ENCODE data around the gene GSS. TPM values are rescaled to one million over a fixed set of nuclear protein-coding genes. Genes with fewer than 3 reads are reported as not detected.
A peak's percentile ranks its signal among the peaks of the same experiment; 100 is the strongest.

The GSS gene
- total and polyA plus RNA-seq, 3 donors from 2014 or later = 52.8 to 87.9 (median 79.3) TPM

DNA sequence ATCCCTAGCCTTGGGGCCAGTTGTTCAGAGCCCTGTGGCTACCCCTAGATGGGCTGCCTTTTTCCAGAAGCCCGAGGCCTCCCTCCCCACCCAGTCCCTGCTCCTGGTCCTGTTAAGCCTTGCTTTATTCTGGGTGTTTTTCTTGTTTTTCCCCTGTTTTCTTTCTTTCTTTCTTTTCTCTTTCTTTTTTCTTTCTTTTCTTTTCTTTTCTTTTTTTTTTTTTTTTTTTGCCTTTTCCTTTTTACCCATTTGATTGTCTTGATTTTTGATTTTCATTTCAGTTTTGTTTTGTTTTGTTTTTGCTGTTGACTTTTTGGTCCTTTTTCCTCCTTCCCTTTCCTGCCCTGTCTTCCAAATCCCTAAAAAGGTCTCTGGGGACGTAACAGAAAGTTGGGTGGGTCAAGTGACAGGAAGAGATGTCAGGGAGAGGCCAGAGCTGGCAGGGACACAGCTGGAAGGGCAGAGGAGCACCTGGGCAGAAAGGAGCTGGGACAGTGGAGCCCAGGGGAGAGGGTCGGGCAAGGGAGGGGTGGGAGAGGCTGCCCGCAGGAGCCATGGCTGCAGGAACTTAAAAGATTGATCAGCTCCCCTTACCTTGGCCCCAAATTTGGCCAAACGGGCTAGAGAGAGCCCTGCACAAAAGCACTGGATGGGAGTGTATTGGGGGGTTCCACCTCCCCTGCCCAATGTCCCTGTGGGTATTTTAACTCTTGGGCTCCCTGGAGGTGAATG, 27.6 kb upstream of the GSS start:
- 56 to 57% methylated on average over 5 of the region's 5 CpGs for WGBS, 2 donors
- H3K4me3 ChIP-seq = no peak overlapping the region
- TF ChIP-seq POLR2A (IDR thresholded peaks at IDR 0.05) = no peak
- TF ChIP-seq, protein P1, sequence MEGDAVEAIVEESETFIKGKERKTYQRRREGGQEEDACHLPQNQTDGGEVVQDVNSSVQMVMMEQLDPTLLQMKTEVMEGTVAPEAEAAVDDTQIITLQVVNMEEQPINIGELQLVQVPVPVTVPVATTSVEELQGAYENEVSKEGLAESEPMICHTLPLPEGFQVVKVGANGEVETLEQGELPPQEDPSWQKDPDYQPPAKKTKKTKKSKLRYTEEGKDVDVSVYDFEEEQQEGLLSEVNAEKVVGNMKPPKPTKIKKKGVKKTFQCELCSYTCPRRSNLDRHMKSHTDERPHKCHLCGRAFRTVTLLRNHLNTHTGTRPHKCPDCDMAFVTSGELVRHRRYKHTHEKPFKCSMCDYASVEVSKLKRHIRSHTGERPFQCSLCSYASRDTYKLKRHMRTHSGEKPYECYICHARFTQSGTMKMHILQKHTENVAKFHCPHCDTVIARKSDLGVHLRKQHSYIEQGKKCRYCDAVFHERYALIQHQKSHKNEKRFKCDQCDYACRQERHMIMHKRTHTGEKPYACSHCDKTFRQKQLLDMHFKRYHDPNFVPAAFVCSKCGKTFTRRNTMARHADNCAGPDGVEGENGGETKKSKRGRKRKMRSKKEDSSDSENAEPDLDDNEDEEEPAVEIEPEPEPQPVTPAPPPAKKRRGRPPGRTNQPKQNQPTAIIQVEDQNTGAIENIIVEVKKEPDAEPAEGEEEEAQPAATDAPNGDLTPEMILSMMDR (IDR thresholded peaks at IDR 0.05) = no peak

DNA sequence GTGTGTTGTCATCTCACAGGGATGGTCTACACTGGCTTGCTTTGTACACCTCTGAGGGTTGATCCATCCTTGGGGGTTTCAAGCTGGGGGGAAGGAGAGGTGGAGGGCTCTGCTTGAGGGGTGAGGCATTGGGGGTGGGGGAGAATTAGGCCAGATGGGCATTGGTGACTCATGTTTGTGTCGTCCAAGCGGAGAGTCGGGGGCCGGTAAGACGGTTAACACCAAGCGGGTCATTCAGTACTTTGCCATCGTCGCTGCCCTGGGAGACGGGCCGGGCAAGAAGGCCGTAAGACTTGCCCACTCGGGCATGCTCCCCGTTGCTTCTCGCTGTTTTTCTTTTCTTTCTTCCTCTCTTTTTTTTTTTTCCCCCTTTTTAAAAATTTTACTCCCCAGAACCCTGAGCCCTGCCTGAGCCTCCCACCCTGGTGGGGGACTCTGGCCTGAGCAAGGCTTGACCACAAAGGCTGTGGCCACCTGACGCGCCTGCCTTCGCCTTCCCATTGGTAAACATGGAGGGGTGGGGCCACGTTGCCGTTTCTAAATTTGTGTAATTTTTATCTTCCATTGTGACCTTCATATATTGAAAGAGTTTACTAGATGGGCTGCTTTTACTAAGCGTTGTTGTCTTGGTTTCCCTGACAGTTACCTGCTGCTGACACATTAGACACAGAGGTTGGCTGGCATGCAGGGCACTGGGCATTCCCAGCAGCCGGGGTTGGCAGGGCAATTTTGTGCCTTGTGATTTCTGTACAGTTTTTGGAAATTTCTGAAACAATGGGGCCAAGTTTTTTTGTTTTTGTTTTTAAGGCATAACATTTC, 26.9 kb upstream of the GSS start:
- 84 to 86% methylated on average over 21 of the region's 21 CpGs for WGBS, 2 donors
- no peaks in the 10 kb centered on the region for H3K36me3 ChIP-seq (ENCODE audit: low read depth, missing control alignments)
- no peak for DNase-seq
- no peak for TF ChIP-seq POLR2A (IDR thresholded peaks at IDR 0.05)
- TF ChIP-seq, protein P1 (IDR thresholded peaks at IDR 0.05) = no peak
- H3K27me3 ChIP-seq = no peaks in the 10 kb centered on the region
- H3K4me3 ChIP-seq = no peak overlapping the region
- no peaks in the 10 kb centered on the region for H3K9me3 ChIP-seq
- peaks cover 3% of the 10 kb centered on the region for H3K4me1 ChIP-seq
- H3K27ac ChIP-seq = no peak overlapping the region
- intact Hi-C loops (cut with DNase I; ENCODE audit: low total_unique reads) = no loop called here

More for the DNA sequence above, 27.6 kb upstream of the GSS start:
- H3K27me3 ChIP-seq = no peaks in the 10 kb centered on the region
- intact Hi-C loops (cut with DNase I; ENCODE audit: low total_unique reads) = no loop called here
- H3K27ac ChIP-seq = no peak overlapping the region
- H3K4me1 ChIP-seq = peaks cover 8% of the 10 kb centered on the region
- DNase-seq = no peak
- H3K36me3 ChIP-seq (ENCODE audit: low read depth, missing control alignments) = no peaks in the 10 kb centered on the region
- H3K9me3 ChIP-seq = no peaks in the 10 kb centered on the region

DNA sequence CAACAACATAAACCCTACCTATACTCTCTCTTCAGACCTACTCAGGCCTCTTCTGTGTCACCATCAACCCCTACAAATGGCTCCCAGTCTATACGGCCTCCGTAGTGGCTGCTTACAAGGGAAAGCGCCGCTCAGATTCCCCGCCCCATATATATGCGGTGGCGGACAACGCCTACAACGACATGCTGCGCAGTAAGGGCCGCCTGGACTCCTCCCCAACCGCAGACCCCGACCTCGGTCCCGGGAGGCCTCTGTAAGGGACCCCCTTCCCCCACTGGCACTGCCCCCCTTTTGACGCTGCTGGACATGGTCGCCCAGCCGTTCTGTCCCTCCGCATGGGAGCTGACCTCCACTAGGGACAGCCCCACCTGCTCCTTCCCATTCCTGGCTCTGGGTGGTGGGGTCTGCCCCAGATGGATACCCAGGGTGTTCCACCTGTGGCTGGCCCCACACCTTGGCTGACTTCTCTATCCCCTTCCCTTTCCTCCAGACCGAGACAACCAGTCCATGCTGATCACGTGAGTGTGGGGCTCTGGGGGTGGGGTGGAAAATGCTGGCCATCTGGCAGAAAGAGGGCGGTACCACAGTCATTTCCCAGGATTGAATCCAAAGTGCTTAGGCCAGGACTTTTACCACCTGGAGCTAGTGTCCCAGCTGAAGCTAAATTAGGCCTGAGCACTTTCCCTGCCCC, 25.1 kb upstream of the GSS start:
- Histone ChIP-seq H3K36me3 (ENCODE audit: low read depth, missing control alignments) (no peaks in the 10 kb centered on the region), H3K27me3 (no peaks in the 10 kb centered on the region), H3K4me1 (peaks cover 3% of the 10 kb centered on the region), H3K9me3 (no peaks in the 10 kb centered on the region), H3K4me3 (peak overlapping the region in 1 of 2 donors; percentile 26), H3K27ac (no peak overlapping the region)
- intact Hi-C loops (cut with DNase I; ENCODE audit: low total_unique reads) = no loop called here
- no peak for DNase-seq
- TF ChIP-seq, protein P1 (IDR thresholded peaks at IDR 0.05) = no peak
- TF ChIP-seq POLR2A (IDR thresholded peaks at IDR 0.05) = no peak
- WGBS, 2 donors = 36 to 78% methylated on average over 21 to 22 of the region's 22 CpGs

DNA sequence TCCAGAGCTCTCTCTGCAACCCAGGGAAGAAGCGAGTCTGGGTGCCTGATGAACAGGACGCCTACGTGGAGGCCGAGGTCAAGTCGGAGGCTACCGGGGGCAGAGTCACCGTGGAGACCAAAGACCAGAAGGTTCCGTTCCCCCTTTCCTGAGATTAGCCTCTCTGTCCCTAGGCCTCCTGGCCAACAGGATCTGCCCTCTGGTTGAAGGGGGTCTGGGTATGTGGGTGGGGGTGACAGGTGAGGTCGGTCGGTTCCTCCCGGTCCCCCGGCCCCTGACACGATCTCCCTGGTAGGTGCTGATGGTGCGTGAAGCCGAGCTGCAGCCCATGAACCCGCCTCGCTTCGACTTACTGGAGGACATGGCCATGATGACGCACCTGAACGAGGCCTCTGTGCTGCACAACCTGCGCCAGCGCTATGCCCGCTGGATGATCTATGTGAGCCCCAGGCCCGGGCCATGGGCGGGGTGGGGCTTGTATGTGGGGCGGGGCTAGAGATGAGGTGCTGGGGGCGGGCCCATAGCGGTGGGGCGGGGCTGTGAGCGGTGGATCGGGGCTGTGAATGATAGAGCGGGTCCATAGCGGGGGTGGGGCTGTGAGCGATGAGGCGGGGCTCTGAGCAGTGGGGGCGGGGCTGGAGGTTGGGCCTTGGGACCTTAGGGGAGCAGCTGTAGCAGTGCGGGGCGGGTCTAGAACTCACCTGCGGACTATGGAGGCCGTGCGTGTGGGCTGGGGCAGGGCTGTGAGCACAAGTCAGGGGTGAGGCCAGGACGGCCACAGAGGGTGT, 24.0 kb upstream of the GSS start:
- WGBS, 2 donors = 58 to 75% methylated on average over 28 to 38 of the region's 42 CpGs
- H3K4me3 ChIP-seq = peak overlapping the region in 1 of 2 donors; percentile 26
- intact Hi-C loops (cut with DNase I; ENCODE audit: low total_unique reads) = no loop called here
- H3K27me3 ChIP-seq = no peaks in the 10 kb centered on the region
- no peaks in the 10 kb centered on the region for H3K36me3 ChIP-seq (ENCODE audit: low read depth, missing control alignments)
- DNase-seq = peak; percentile 74
- TF ChIP-seq, protein P1 (IDR thresholded peaks at IDR 0.05) = no peak
- TF ChIP-seq POLR2A (IDR thresholded peaks at IDR 0.05) = no peak
- no peak overlapping the region for H3K27ac ChIP-seq
- peaks cover 3% of the 10 kb centered on the region for H3K4me1 ChIP-seq
- no peaks in the 10 kb centered on the region for H3K9me3 ChIP-seq

Data from testis (tissue), 3 donors.